Thyroid gland (tissue), 4 donors: Measurements from ENCODE around the gene SNX10. TPM values are rescaled to one million over a fixed set of nuclear protein-coding genes. Genes with fewer than 3 reads are reported as not detected.

Experiments used
- DNase-seq, 2 donors: peaks; one replicate each; pipeline ENCODE4 v3.0.0-alpha.2; 2019
- H3K27ac ChIP-seq, 3 donors: fragments of 200-600 bp; sonication (generic); 1 replicate in 2 of 3; 2 replicates in 1 of 3; pipeline ENCODE4 v1.5.1; 2016 to 2019; ENCODE audit warnings: mild to moderate bottlenecking in 1 of 3, moderate library complexity in 1 of 3
- H3K27me3 ChIP-seq: fragments of 200-600 bp; sonication (generic); one replicate; pipeline ENCODE4 v1.5.1; 2019
- H3K36me3 ChIP-seq, 2 donors: fragments of 200-600 bp; sonication (generic); one replicate each; pipeline ENCODE4 v1.5.1; 2016 to 2019
- H3K4me1 ChIP-seq, 2 donors: fragments of 200-600 bp; sonication (generic); one replicate each; pipeline ENCODE4 v1.5.1; 2017 to 2019
- H3K4me3 ChIP-seq, 3 donors: fragments of 200-600 bp; sonication (generic); replicated peaks in 1 of 3; 1 replicate in 2 of 3; 2 replicates in 1 of 3; pipeline ENCODE4 v1.5.1; 2016; ENCODE audit warnings: mild to moderate bottlenecking in 1 of 3
- H3K9me3 ChIP-seq: fragments of 200-600 bp; sonication (generic); one replicate; pipeline ENCODE4 v1.5.1; 2017
- POLR2A ChIP-seq, 2 donors: fragments of 450-650 bp; IDR thresholded peaks; one replicate each; pipeline ENCODE4 v1.6.1; 2017; ENCODE audit warnings: antibody characterized with exemption in 2 of 2, mild to moderate bottlenecking in 2 of 2, moderate library complexity in 1 of 2
- WGBS, 2 donors: methylation state at CpG; one replicate each; pipeline ENCODE4 v1.1.5; 2017; 5-methylcytosine and 5-hydroxymethylcytosine counted together
- intact Hi-C: fragments of 100-400 bp; cut with DNase I; formaldehyde crosslinking; loops from one replicate; pipeline ENCODE4 v1.15.1; 2023
- total RNA-seq, 4 donors: library from RNA; depleted of rRNA; stranded (reverse); fragments of >200 nt; gene quantifications; one replicate each; pipeline ENCODE4 v1.2.3, GENCODE V29; 2016
- TF ChIP-seq, protein P1 (sequence below), 6 experiments: fragments of 200-600 bp in 3 of 6; fragments of 450-650 bp in 3 of 6; sonication (generic) in 3 of 6; IDR thresholded peaks; one replicate each; pipeline ENCODE4 v1.5.1; 2016 to 2019; ENCODE audit warnings: antibody characterized with exemption in 6 of 6, mild to moderate bottlenecking in 2 of 6, inconsistent platforms in 1 of 6, moderate library complexity in 1 of 6

The SNX10 gene
- total RNA-seq, 4 donors from 2014 or later = 1.8 to 5.0 (median 2.7) TPM

DNA sequence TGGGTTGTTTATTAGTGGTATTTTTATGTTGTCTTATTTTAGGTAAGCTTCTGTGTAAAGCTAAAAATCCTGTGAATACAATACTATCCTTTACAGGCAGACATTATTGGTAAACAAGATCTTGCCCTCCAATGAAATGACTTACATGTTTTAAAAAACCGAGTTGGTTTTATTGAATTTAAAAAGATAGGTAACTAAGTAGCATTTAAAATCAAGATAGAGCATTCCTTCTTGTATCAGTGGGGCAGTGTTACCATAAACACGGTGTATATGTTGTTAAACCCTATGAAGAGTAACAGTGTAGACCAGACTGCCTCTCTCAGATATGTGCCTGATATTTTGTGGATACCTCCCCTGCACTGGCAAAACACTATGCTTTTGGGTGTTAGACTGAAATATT, 81.0 kb downstream of the SNX10 start:
- no peak for DNase-seq
- peaks cover 9 to 13% of the 10 kb centered on the region in 2 donors for H3K4me1 ChIP-seq
- no peak for TF ChIP-seq POLR2A (IDR thresholded peaks at IDR 0.05)
- TF ChIP-seq, protein P1, sequence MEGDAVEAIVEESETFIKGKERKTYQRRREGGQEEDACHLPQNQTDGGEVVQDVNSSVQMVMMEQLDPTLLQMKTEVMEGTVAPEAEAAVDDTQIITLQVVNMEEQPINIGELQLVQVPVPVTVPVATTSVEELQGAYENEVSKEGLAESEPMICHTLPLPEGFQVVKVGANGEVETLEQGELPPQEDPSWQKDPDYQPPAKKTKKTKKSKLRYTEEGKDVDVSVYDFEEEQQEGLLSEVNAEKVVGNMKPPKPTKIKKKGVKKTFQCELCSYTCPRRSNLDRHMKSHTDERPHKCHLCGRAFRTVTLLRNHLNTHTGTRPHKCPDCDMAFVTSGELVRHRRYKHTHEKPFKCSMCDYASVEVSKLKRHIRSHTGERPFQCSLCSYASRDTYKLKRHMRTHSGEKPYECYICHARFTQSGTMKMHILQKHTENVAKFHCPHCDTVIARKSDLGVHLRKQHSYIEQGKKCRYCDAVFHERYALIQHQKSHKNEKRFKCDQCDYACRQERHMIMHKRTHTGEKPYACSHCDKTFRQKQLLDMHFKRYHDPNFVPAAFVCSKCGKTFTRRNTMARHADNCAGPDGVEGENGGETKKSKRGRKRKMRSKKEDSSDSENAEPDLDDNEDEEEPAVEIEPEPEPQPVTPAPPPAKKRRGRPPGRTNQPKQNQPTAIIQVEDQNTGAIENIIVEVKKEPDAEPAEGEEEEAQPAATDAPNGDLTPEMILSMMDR (IDR thresholded peaks at IDR 0.05) = no peak
- peaks cover 32% of the 10 kb centered on the region for H3K27me3 ChIP-seq
- no peak overlapping the region for H3K4me3 ChIP-seq
- no peaks in the 10 kb centered on the region for H3K36me3 ChIP-seq
- H3K27ac ChIP-seq = no peak overlapping the region
- intact Hi-C loops = no loop called here
- H3K9me3 ChIP-seq = no peaks in the 10 kb centered on the region
- 85 to 86% methylated on average over 2 of the region's 2 CpGs for WGBS, 2 donors

DNA sequence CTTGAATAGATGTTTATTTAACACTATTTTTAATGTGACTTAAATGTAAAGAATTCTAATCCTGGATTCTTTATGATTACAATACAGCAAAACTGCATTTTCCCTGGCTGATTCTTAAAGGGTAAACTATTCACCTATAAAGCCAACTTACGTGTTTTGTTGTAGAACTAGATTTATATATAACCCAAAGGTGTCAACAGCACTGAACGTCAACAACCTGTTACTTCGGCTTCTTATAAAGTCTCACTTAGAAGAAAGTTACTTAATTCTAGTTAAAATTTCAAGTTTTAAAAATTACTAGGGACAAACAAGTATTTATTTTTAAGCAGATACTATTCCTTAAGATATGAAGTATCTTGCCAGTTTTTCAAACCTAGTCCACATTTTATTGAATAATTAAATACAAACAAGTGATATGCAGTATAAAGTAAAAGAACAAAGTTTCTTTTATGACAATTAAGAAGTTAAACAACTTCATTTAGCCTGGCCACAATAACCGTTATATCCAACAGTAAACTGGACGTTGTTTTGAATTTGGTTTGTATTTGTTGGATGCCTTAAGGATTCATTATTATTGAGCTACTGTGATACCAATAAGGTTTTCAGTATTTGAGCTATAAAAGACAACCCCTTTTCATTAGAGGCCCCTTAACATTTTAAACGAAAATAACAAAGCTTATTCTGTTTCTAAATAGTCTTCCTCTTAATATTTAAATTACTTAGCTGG, 83.1 kb downstream of the SNX10 start:
- Histone ChIP-seq H3K27ac (no peak overlapping the region), H3K27me3 (peaks cover 32% of the 10 kb centered on the region), H3K9me3 (no peaks in the 10 kb centered on the region), H3K36me3 (no peaks in the 10 kb centered on the region), H3K4me3 (no peak overlapping the region), H3K4me1 (peaks cover 9 to 13% of the 10 kb centered on the region in 2 donors)
- DNase-seq = no peak
- TF ChIP-seq, protein P1 (IDR thresholded peaks at IDR 0.05) = no peak
- no peak for TF ChIP-seq POLR2A (IDR thresholded peaks at IDR 0.05)
- intact Hi-C loops = loop anchor here (5.0 kb wide), 2 partner anchors 287 to 787 kb away; no protein-coding TSS in a partner anchor
- 86 to 91% methylated on average over 6 of the region's 6 CpGs for WGBS, 2 donors

DNA sequence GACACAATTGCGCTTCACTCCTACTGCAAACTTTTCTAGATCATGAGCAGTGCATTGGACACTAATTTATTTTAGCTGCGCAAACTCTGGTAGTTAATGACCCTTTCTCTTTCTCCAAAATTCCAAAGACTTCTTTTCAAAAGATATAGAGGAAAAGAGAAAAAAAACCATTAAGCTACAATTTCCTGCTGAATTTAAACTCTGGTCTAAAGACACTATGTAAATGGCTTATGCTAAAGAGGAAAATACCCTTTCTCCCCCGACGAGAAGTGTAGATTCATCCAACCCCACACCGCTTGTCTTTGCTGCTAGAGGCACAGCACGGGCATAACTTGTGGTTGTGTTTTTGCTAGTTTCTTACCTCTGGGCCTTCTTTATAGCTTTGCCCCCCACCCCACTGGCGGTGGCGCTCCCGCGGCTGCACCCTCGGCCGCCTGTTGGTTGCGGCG, 84.1 kb downstream of the SNX10 start:
- intact Hi-C loops = loop anchor here (5.0 kb wide), 2 partner anchors 287 to 787 kb away; no protein-coding TSS in a partner anchor
- no peak overlapping the region for H3K27ac ChIP-seq
- WGBS, 2 donors = 20 to 21% methylated on average over 10 to 11 of the region's 14 CpGs

DNA sequence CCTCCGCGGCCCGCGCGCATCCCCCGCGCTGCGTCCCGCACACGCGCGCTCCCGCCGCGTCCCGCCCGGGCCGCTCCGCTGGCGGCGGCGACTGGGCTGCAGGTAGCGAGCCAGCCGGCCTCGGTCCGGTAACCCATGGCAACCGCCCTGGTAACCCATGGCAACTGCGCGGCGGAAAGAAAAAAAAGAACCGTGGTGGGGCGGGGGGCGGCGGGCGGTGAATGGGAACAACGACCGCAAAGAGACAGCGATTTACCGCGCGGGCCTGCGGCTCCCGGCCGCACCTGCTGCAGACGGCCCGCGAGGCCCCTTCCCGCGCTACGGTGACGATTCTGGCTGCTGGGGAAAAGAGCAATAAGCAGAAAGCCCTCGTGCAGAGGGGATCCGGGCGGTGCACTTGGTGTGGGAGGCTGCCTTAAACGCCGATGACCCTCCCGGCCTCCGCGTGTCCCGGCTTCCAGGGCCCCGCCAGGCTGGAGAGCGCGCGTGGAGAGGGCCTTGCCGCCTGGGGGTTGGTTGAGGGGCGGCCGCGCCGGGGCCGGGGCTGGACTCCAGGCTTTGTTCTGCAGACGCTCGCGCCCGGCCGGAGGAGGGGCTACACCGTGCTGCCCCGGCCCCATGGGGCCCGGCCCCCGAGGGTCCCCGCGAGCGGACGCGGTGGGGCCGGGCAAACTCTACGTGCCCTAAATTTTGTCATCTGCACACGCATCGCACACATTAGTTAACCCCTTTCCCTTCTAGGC, 84.7 kb downstream of the SNX10 start:
- Histone ChIP-seq H3K36me3 (no peaks in the 10 kb centered on the region), H3K27ac (no peak overlapping the region), H3K4me3 (peak overlapping the region in 1 of 3 donors; percentile 9), H3K4me1 (peaks cover 9 to 13% of the 10 kb centered on the region in 2 donors), H3K9me3 (no peaks in the 10 kb centered on the region), H3K27me3 (peaks cover 31% of the 10 kb centered on the region)
- intact Hi-C loops = loop anchor here (5.0 kb wide), 2 partner anchors 286 to 786 kb away; no protein-coding TSS in a partner anchor
- WGBS, 2 donors = 0 to 3% methylated on average over 26 to 41 of the region's 88 CpGs
- TF ChIP-seq, protein P1 (IDR thresholded peaks at IDR 0.05) = no peak
- no peak for TF ChIP-seq POLR2A (IDR thresholded peaks at IDR 0.05)
- DNase-seq = peak in 1 of 2 donors; percentile 4

More for the DNA sequence above, 84.1 kb downstream of the SNX10 start:
- Histone ChIP-seq H3K4me3 (no peak overlapping the region), H3K9me3 (no peaks in the 10 kb centered on the region), H3K36me3 (no peaks in the 10 kb centered on the region), H3K4me1 (peaks cover 9 to 13% of the 10 kb centered on the region in 2 donors), H3K27me3 (peaks cover 32% of the 10 kb centered on the region)
- DNase-seq = no peak
- TF ChIP-seq POLR2A (IDR thresholded peaks at IDR 0.05) = no peak
- TF ChIP-seq, protein P1 (IDR thresholded peaks at IDR 0.05) = no peak
